Osteoblast (primary cell): ENCODE data around the gene KCNQ5. TPM values are rescaled to one million over a fixed set of nuclear protein-coding genes. Genes with fewer than 3 reads are reported as not detected.

ENCODE experiments used
- DNase-seq: peaks from one replicate; pipeline ENCODE4 v3.0.0; 2011; ENCODE audit warnings: low spot score, mixed read lengths; ENCODE audit not compliant: insufficient read length; ENCODE audit errors: missing footprints
- H2AFZ ChIP-seq: 2 replicates; pipeline ENCODE4 v1.6.0; 2011; ENCODE audit warnings: mild to moderate bottlenecking, low read length
- H3K27ac ChIP-seq: 2 replicates; pipeline ENCODE4 v1.5.1; 2011; ENCODE audit warnings: mild to moderate bottlenecking, low read depth, low read length, moderate library complexity
- H3K27me3 ChIP-seq: 2 replicates; pipeline ENCODE4 v1.6.0; 2012; ENCODE audit warnings: mild to moderate bottlenecking, control low read depth, inconsistent platforms, low read length, moderate library complexity; ENCODE audit not compliant: insufficient read depth
- H3K36me3 ChIP-seq: 2 replicates; pipeline ENCODE4 v1.5.1; 2011; ENCODE audit warnings: mild to moderate bottlenecking, low read length, control low read depth, moderate library complexity; ENCODE audit not compliant: insufficient read depth
- H3K4me1 ChIP-seq: 2 replicates; pipeline ENCODE4 v1.5.1; 2011; ENCODE audit warnings: mild to moderate bottlenecking, low read length, control low read depth, moderate library complexity; ENCODE audit not compliant: insufficient read depth
- H3K4me2 ChIP-seq: 2 replicates; pipeline ENCODE4 v1.6.0; 2011; ENCODE audit warnings: mild to moderate bottlenecking, low read length; ENCODE audit not compliant: insufficient read depth
- H3K4me3 ChIP-seq: fragments of 200-600 bp; sonication (generic); 3 replicates; pipeline ENCODE4 v1.5.1; 2012; ENCODE audit warnings: mild to moderate bottlenecking, low read length, inconsistent platforms; ENCODE audit not compliant: insufficient read depth
- H3K79me2 ChIP-seq: 2 replicates; pipeline ENCODE4 v1.6.0; 2012; ENCODE audit warnings: mild to moderate bottlenecking, low read length, control low read depth, inconsistent platforms; ENCODE audit not compliant: insufficient read depth
- H3K9me3 ChIP-seq: 2 replicates; pipeline ENCODE4 v1.5.1; 2011; ENCODE audit warnings: low read depth, low read length, control low read depth
- H4K20me1 ChIP-seq: 2 replicates; pipeline ENCODE4 v1.6.0; 2012; ENCODE audit warnings: mild to moderate bottlenecking, low read length, control low read depth; ENCODE audit not compliant: insufficient read depth
- total RNA-seq: library from RNA; depleted of rRNA; stranded (reverse); fragments of >200 nt; gene quantifications from 2 replicates; pipeline ENCODE4 v1.2.3, GENCODE V29; 2012
- TF ChIP-seq, protein P1 (sequence below): IDR thresholded peaks from 2 replicates; pipeline ENCODE4 v1.5.1; 2011; ENCODE audit warnings: mild to moderate bottlenecking, low read depth, low read length, moderate library complexity; ENCODE audit errors: extremely low read depth

KCNQ5 gene
- total RNA-seq, 1 donor = 4.0 TPM

GRCh38 chr6:73017476-73017875 is 395.6 kb downstream of the KCNQ5 start:
- H3K79me2 ChIP-seq = no peaks in the 10 kb centered on the region
- H4K20me1 ChIP-seq = no peaks in the 10 kb centered on the region
- no peak overlapping the region for H3K4me2 ChIP-seq
- no peaks in the 10 kb centered on the region for H3K4me1 ChIP-seq
- H3K27ac ChIP-seq = no peak overlapping the region
- H3K9me3 ChIP-seq = no peaks in the 10 kb centered on the region
- DNase-seq = no peak
- no peak overlapping the region for H2AFZ ChIP-seq
- no peaks in the 10 kb centered on the region for H3K36me3 ChIP-seq
- no peak overlapping the region for H3K4me3 ChIP-seq
- H3K27me3 ChIP-seq = no peaks in the 10 kb centered on the region
- TF ChIP-seq, protein P1, sequence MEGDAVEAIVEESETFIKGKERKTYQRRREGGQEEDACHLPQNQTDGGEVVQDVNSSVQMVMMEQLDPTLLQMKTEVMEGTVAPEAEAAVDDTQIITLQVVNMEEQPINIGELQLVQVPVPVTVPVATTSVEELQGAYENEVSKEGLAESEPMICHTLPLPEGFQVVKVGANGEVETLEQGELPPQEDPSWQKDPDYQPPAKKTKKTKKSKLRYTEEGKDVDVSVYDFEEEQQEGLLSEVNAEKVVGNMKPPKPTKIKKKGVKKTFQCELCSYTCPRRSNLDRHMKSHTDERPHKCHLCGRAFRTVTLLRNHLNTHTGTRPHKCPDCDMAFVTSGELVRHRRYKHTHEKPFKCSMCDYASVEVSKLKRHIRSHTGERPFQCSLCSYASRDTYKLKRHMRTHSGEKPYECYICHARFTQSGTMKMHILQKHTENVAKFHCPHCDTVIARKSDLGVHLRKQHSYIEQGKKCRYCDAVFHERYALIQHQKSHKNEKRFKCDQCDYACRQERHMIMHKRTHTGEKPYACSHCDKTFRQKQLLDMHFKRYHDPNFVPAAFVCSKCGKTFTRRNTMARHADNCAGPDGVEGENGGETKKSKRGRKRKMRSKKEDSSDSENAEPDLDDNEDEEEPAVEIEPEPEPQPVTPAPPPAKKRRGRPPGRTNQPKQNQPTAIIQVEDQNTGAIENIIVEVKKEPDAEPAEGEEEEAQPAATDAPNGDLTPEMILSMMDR = no peak

GRCh38 chr6:73024598-73024997 is 402.7 kb downstream of the KCNQ5 start:
- Histone ChIP-seq H3K4me2 (no peak overlapping the region), H3K27ac (no peak overlapping the region)

GRCh38 chr6:73027691-73028090 is 405.8 kb downstream of the KCNQ5 start:
- H3K27me3 ChIP-seq = no peaks in the 10 kb centered on the region
- H3K4me2 ChIP-seq = no peak overlapping the region
- peaks cover 10% of the 10 kb centered on the region for H3K4me1 ChIP-seq
- no peaks in the 10 kb centered on the region for H3K36me3 ChIP-seq
- DNase-seq = no peak
- H2AFZ ChIP-seq = no peak overlapping the region
- no peaks in the 10 kb centered on the region for H4K20me1 ChIP-seq
- no peak overlapping the region for H3K27ac ChIP-seq
- H3K79me2 ChIP-seq = no peaks in the 10 kb centered on the region
- TF ChIP-seq, protein P1 = no peak
- H3K4me3 ChIP-seq = no peak overlapping the region
- H3K9me3 ChIP-seq = no peaks in the 10 kb centered on the region

More at GRCh38 chr6:73024598-73024997, 402.7 kb downstream of the KCNQ5 start:
- no peak for DNase-seq
- Histone ChIP-seq H3K79me2 (no peaks in the 10 kb centered on the region), H3K4me1 (peaks cover 7% of the 10 kb centered on the region), H2AFZ (no peak overlapping the region), H3K9me3 (no peaks in the 10 kb centered on the region), H4K20me1 (no peaks in the 10 kb centered on the region), H3K4me3 (no peak overlapping the region), H3K36me3 (no peaks in the 10 kb centered on the region), H3K27me3 (no peaks in the 10 kb centered on the region)
- TF ChIP-seq, protein P1 = no peak

GRCh38 chr6:73028124-73028766 is 406.4 kb downstream of the KCNQ5 start:
- DNase-seq = no peak
- Histone ChIP-seq H2AFZ (peak overlapping the region; percentile 49), H3K4me1 (peaks cover 12% of the 10 kb centered on the region), H3K27me3 (no peaks in the 10 kb centered on the region), H3K27ac (no peak overlapping the region), H3K36me3 (no peaks in the 10 kb centered on the region), H3K4me2 (no peak overlapping the region), H3K79me2 (no peaks in the 10 kb centered on the region), H3K4me3 (no peak overlapping the region), H3K9me3 (no peaks in the 10 kb centered on the region), H4K20me1 (no peaks in the 10 kb centered on the region)
- TF ChIP-seq, protein P1 = no peak
